ENCODE measurements around the gene MIEF2.

The MIEF2 gene

DNA sequence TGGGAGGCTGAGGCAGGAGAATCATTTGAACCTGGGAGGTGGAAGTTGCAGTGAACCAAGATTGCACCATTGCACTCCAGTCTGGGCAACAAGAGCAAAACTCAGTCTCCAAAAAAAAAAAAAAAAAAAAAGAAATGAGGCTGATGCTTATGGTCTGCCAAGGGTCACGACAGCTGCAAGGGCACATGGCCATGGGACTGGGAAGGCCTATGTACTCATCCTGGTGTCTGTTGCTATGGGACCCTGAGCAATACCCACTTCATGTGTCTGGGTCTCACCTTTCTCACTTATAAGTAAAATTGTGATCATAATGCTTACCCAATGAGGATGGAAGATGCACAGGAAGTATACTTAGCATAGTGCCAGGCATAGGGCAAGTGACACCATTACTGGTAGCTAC is 16.6 kb downstream of the MIEF2 start:
- Histone ChIP-seq H3K27ac (replicated peaks) (no peak overlapping the region), H3K27me3 (ENCODE audit: insufficient read depth, poor library complexity, severe bottlenecking) (no peaks in the 10 kb centered on the region), H3K4me3 (replicated peaks; ENCODE audit: insufficient read depth, low read length) (no peak overlapping the region)
- TF ChIP-seq, protein P1, sequence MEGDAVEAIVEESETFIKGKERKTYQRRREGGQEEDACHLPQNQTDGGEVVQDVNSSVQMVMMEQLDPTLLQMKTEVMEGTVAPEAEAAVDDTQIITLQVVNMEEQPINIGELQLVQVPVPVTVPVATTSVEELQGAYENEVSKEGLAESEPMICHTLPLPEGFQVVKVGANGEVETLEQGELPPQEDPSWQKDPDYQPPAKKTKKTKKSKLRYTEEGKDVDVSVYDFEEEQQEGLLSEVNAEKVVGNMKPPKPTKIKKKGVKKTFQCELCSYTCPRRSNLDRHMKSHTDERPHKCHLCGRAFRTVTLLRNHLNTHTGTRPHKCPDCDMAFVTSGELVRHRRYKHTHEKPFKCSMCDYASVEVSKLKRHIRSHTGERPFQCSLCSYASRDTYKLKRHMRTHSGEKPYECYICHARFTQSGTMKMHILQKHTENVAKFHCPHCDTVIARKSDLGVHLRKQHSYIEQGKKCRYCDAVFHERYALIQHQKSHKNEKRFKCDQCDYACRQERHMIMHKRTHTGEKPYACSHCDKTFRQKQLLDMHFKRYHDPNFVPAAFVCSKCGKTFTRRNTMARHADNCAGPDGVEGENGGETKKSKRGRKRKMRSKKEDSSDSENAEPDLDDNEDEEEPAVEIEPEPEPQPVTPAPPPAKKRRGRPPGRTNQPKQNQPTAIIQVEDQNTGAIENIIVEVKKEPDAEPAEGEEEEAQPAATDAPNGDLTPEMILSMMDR (IDR thresholded peaks at IDR 0.05; ENCODE audit: insufficient read depth, low read length) = no peak
- TF ChIP-seq GABPA (IDR thresholded peaks at IDR 0.05; ENCODE audit: low read depth) = no peak
- no peak for TF ChIP-seq SPI1 (IDR thresholded peaks at IDR 0.05; ENCODE audit: borderline replicate concordance, low read depth)
- TF ChIP-seq, protein P2, sequence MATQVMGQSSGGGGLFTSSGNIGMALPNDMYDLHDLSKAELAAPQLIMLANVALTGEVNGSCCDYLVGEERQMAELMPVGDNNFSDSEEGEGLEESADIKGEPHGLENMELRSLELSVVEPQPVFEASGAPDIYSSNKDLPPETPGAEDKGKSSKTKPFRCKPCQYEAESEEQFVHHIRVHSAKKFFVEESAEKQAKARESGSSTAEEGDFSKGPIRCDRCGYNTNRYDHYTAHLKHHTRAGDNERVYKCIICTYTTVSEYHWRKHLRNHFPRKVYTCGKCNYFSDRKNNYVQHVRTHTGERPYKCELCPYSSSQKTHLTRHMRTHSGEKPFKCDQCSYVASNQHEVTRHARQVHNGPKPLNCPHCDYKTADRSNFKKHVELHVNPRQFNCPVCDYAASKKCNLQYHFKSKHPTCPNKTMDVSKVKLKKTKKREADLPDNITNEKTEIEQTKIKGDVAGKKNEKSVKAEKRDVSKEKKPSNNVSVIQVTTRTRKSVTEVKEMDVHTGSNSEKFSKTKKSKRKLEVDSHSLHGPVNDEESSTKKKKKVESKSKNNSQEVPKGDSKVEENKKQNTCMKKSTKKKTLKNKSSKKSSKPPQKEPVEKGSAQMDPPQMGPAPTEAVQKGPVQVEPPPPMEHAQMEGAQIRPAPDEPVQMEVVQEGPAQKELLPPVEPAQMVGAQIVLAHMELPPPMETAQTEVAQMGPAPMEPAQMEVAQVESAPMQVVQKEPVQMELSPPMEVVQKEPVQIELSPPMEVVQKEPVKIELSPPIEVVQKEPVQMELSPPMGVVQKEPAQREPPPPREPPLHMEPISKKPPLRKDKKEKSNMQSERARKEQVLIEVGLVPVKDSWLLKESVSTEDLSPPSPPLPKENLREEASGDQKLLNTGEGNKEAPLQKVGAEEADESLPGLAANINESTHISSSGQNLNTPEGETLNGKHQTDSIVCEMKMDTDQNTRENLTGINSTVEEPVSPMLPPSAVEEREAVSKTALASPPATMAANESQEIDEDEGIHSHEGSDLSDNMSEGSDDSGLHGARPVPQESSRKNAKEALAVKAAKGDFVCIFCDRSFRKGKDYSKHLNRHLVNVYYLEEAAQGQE (IDR thresholded peaks at IDR 0.05; ENCODE audit: insufficient replicate concordance, low read depth) = no peak
- no peak for TF ChIP-seq POLR2AphosphoS5 (IDR thresholded peaks at IDR 0.05; ENCODE audit: low read depth)
- DNase-seq (ENCODE audit: low read depth in 1 of 2, low spot score in 1 of 2) = no peak

DNA sequence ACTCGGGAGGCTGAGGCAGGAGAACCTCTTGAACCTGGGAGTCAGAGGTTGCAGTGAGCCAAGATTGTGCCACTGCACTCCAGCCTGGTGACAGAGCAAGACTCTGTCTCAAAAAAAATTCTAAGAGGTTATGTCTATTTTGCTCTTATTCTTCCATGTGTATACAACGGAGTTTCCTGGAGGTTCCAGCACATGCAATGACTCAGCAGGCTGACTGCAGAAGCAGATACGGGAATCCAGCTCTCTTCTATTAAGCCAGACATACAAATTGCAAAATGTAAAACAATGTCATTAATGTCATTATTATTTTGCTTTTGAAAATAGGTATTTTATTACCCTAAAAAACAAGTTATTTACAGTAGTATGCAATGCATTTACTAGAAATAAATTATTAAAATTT is 18.4 kb downstream of the MIEF2 start:
- no peak for DNase-seq (ENCODE audit: low read depth in 1 of 2, low spot score in 1 of 2)
- H3K4me3 ChIP-seq (replicated peaks; ENCODE audit: insufficient read depth, low read length) = no peak overlapping the region
- no peak for TF ChIP-seq GABPA (IDR thresholded peaks at IDR 0.05; ENCODE audit: low read depth)
- TF ChIP-seq SPI1 (IDR thresholded peaks at IDR 0.05; ENCODE audit: borderline replicate concordance, low read depth) = no peak
- no peak for TF ChIP-seq POLR2AphosphoS5 (IDR thresholded peaks at IDR 0.05; ENCODE audit: low read depth)
- TF ChIP-seq, protein P2 (IDR thresholded peaks at IDR 0.05; ENCODE audit: insufficient replicate concordance, low read depth) = no peak
- TF ChIP-seq, protein P1 (IDR thresholded peaks at IDR 0.05; ENCODE audit: insufficient read depth, low read length) = no peak
- H3K27me3 ChIP-seq (ENCODE audit: insufficient read depth, poor library complexity, severe bottlenecking) = no peaks in the 10 kb centered on the region
- no peak overlapping the region for H3K27ac ChIP-seq (replicated peaks)

DNA sequence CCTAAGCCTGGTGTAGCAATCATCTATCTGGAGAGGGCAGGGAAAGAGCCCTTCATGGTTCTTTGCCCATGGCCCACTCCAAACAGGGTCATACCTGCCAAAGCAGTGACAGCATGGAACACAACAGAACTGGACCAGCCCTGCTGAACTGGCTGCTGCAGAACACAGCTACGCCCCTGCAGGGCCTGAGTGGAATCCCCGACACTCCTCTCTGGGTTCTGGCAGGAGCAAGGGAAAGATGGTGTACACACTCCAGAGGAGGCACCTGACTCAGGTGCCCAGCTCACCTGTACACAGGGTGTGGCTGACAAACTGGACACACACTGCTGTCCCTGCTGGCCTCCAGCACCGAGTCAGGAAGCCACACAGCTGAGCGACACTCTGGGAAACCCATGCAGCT is 19.8 kb downstream of the MIEF2 start:
- TF ChIP-seq, protein P1 (IDR thresholded peaks at IDR 0.05; ENCODE audit: insufficient read depth, low read length) = no peak
- Histone ChIP-seq H3K27ac (replicated peaks) (no peak overlapping the region), H3K27me3 (ENCODE audit: insufficient read depth, poor library complexity, severe bottlenecking) (no peaks in the 10 kb centered on the region), H3K4me3 (replicated peaks; ENCODE audit: insufficient read depth, low read length) (no peak overlapping the region)
- no peak for DNase-seq (ENCODE audit: low read depth in 1 of 2, low spot score in 1 of 2)

DNA sequence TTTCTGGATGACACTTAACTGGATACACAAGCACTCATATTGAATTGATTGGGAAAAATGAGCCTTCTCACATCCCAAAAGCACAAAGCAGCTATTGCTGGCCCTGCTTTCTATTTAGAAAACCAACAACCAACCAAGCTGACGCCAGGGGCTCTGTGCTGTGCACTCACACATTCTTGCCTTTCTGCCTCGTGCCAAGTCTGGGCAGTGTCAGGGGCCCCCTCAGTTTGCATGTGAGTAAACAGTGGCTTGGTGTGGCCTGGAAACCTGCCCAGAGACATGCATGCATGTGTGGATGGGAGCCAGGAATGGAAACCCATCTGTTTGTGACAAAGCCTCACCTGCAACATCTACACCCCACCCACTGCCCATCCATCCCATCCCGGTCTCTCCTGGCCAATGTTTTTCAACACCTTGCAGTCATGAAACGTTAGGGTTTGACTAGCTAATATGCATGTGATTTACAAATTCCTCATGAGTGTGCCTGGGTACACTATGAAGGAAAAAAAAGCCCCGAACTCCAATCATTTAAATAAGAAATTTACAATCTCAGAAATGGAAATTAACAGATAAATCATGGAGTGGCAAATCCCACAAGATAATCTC is 20.4 kb downstream of the MIEF2 start:
- Histone ChIP-seq H3K27me3 (ENCODE audit: insufficient read depth, poor library complexity, severe bottlenecking) (no peaks in the 10 kb centered on the region), H3K27ac (replicated peaks) (no peak overlapping the region), H3K4me3 (replicated peaks; ENCODE audit: insufficient read depth, low read length) (no peak overlapping the region)
- no peak for DNase-seq (ENCODE audit: low read depth in 1 of 2, low spot score in 1 of 2)
- TF ChIP-seq GABPA (IDR thresholded peaks at IDR 0.05; ENCODE audit: low read depth) = no peak
- TF ChIP-seq, protein P2 (IDR thresholded peaks at IDR 0.05; ENCODE audit: insufficient replicate concordance, low read depth) = no peak
- TF ChIP-seq, protein P1 (IDR thresholded peaks at IDR 0.05; ENCODE audit: insufficient read depth, low read length) = no peak
- TF ChIP-seq POLR2AphosphoS5 (IDR thresholded peaks at IDR 0.05; ENCODE audit: low read depth) = no peak
- TF ChIP-seq SPI1 (IDR thresholded peaks at IDR 0.05; ENCODE audit: borderline replicate concordance, low read depth) = no peak

Measured in HL-60 (cell line).